T-helper 2 cell treated with Interferon-gamma antibody and Interleukin-4, amounts not matched to agents 100 ng/mL and 5 ng/mL, for 36 hours (primary cell): ENCODE results near the gene PIP5K1C. TPM values are rescaled to one million over a fixed set of nuclear protein-coding genes. Genes with fewer than 3 reads are reported as not detected.

ENCODE experiments used
- intact Hi-C: fragments of 100-400 bp; cut with micrococcal nuclease; formaldehyde crosslinking; loops from one replicate; pipeline ENCODE4 v1.15.1; 2023
- total RNA-seq: library from RNA; stranded (reverse); gene quantifications from 2 replicates; pipeline ENCODE4 v1.2.3, GENCODE V29; 2022

The PIP5K1C gene
- total RNA-seq, 1 donor from 2014 or later: 15.6 TPM

DNA sequence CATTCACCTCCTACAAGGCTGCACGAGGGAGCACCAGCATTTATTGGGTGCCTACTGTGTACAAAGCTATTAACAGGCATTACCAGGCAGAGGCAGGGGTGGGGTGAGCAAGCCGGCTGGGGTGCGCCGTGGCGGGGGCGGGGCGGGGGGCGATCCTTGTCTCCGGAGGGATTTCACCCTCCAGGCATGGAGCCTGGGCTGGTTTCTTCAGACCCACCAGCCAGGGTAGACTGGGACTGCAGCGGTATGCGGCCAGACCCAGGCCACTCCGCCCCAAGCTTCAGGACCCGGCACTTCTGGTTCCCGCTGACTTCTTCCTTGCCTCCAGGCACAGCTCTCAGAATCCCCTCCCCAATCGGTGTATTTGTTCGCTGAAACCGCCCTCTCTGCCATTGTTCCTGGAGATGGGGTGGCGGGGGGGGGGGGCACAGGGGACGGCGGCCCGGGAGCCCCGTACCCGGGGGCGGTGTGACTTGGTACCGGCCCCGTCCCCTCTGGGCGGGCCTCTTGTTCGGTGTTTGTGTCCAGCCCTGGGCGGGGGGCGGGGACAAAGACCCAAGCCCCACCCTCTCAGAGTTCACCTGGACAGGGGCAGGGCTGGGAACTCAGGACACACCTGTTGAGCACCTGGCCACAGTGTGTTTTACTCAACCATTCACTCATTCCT is 22.3 kb upstream of the PIP5K1C start:
- intact Hi-C loops: no loop called here

DNA sequence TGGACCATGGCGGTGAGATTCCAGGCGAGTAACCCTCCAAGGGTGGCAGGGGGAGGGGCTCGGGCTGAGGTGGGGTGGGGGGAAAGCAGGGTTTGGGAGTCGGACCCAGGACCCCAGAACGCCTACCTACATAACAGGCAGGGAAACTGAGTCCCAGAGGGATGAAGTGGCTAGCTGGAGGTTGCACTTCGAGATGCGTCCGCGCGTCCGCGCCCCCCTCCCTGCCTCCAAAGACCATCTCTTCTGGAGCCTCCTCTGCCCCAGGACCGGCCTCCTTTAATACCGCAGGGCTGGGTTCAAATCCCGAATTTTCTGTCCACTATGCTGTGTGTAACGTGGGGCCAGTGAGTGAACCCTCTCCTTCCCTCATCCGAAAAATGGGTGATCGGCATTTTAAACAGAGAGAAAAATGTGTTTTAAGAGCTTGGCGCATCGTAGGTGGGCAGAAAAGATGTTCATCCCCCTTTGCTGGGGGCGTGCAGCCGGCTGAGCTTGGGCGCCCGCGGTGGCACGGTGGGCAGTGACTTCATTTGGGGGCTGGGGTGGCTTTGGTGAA is 21.7 kb upstream of the PIP5K1C start:
- intact Hi-C loops: no loop called here

DNA sequence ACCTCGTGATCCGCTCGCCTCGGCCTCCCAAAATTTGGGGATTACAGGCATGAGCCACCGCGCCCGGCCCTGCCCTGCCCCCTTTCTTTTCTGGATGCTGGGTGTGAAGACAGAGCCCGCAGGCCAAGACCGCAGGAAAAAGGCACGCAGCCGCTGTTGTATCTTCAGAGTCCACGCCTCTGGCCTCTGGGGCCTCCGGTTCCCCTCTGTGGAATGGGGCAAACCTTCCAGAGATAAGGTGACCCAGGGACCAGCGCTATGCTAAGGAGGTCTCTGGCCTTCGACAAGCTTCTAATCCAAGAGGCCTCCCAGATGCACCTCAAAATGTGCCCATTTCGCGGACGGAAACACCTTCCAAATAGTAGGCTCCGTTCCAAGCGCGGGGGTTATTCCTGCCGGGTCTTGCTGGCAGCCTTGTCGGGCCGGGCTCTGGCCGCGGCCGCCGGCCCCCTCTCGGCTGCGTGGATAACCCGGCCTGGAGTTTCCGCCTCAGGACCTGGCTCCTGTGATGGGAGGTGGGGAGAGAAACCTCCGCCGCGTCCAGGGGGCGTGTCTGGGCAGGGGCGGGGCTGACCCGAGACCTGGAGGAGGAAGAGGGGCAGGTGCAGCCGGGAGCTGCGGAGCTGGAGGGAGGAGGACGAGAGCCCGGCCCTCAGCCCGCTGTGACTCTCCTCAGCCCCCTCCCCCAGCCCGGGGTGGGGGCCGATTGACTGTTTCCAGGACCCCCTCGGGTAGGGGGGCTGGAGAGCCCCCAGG is 21.0 kb upstream of the PIP5K1C start:
- intact Hi-C loops: no loop called here

DNA sequence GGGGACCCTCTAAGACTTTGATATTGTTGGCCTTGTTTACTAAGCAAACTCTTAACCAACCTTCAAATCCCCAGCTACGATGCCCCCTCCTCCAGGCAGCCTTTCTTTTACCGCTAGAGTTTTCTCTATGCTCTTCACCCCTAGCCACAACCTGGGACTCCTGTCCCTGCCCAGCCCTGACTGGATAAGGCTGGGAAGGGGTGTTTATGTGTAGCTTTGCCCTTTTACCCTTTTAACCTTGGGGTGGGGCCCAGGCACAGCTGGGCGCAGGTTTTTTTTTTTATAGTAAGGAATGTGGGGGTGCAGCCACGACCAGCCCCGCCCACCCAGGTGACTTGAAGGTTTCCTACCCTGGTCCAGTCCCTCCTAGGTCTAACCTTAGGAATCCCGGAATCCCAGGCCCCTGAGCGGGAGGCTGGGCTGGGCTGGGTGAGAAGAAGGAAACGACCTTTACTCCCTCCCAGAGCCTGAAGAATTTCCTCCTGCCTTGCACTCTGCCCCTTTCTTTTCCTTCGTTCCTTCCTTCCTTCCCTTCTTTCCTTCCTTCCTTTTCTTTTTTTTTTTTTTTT is 20.2 kb upstream of the PIP5K1C start:
- intact Hi-C loops: no loop called here

- intact Hi-C loops: no loop called here
Observed at GRCh38 chr19:3719868-3720267, 19.6 kb upstream of the PIP5K1C start.

DNA sequence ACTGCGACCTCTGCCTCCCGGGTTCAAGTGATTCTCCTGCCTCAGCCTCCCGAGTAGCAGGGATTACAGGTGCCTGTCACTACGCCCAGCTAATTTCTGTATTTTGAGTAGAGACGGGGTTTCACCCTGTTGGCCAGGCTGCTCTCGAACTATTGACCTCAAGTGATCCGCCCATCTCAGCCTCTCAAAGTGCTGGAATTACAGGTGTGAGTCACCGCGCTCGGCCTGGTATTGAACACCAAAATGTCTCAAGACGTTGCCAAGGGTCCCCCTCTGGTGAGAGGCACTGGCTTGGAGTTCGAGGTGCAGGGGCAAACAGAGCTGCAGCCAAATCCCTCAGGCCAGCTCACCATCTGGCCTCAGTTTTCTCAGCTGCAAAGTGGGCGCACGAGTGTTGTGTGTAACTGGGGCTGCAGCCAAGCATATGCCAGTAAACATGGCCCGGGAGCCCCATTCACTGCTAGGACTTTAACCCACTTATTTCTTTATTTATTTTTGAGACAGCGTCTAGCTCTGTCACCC is 15.9 kb upstream of the PIP5K1C start:
- intact Hi-C loops: no loop called here

- intact Hi-C loops: no loop called here
Observed at GRCh38 chr19:3712663-3713611, 12.7 kb upstream of the PIP5K1C start.

DNA sequence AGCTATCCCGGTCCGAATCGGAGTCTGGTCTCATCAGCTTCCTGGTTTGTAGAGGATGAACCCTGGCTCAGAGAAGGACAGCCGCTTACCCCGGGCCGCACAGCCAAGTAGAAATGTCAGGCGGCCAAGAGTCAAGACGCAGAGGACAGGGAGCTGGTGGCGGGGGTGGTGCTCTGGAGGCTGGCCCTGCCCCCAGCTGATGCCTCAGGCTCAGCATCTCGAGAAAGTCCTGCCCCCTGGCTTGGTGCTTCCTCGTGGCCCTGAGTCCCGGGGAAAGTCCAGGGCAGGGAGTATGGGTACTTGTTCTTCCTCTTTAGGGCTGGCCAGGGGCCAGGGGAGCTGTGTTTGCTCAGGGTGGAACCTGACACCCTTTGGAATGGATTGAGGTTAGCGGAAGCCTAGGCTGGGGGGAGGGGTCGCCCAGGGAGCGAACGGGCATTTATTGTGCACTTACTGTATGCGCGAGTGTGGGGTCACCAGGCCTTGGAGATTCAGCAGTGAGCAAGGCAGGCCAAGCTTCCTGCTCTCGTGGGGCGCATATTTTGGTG is 10.1 kb upstream of the PIP5K1C start:
- intact Hi-C loops: no loop called here

DNA sequence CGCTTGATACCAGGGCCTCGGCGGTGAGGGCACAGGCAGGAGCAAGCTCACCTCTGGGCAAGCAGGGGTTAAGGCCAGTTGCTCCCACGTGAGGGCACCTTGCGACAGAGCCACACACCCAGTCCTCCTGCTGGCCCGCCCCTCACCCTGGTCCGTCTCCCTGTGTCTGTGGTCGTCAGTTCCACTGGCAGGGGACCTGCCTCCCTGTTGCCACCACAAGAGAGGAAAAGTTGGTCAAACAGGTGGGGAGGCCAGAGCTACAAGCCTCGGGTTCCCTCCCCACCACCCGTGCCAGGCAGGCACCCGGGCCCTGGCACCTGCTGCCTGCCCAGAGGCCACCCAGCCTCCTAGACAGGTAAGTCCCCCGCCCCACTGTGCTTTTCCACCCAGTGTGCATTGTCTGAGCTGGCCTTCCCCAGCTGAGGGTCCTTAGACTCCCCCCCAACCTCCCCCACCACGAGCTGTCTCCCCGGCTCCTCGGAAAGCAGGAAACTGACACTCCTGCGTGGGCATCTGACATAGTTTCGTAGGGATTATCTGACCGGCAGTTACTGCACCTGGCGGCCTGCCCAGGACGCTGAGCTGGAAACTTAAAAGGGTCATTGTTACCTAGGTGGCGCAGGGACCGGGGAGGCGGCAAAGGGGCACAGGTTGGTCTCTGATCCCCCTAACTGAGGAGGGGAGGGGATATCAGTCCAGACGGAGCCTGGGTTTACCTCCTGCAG is 8.1 kb upstream of the PIP5K1C start, which contains the start of gene TJP3:
Gene TJP3, plus strand, starts transcription at position 178 of the 725 bp plus-strand sequence. CDS start 20,049 bp downstream, outside the sequence.
- intact Hi-C loops: no loop called here

DNA sequence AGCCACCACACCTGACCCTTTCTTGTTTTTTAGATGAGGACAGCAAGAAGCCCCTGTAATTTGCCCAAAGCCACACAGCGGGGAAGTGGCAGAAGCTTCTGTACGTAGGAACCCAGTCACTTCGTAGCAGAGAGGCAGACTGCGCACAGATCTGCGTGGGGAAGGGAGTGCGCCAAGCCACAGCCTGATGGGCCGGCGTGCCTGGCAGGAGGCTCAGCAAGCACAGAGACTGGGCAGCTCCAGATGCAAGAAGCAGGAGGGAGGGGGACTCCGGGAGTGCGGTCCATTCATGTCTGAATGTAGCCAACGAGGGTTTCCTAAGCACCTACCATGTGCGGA is 7.6 kb upstream of the PIP5K1C start:
- intact Hi-C loops: no loop called here

DNA sequence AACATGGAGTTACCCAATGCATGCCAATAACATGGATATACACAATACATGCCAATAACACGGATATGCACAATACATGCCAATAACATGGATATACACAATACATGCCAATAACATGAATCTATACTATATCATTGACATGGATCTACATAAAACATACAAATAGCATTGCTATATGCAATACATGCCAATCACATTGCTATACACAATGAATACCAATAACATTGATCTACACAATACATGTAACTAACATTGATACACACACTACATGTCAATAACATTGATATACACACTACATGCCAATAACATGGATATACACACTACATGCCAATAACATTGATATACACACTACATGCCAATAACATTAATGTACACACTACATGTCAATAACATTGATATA is 932 bp upstream of the PIP5K1C start:
- intact Hi-C loops: loop anchor here (2.0 kb wide), 2 partner anchors 34 to 62 kb away; partner anchors contain the start of gene MRPL54

DNA sequence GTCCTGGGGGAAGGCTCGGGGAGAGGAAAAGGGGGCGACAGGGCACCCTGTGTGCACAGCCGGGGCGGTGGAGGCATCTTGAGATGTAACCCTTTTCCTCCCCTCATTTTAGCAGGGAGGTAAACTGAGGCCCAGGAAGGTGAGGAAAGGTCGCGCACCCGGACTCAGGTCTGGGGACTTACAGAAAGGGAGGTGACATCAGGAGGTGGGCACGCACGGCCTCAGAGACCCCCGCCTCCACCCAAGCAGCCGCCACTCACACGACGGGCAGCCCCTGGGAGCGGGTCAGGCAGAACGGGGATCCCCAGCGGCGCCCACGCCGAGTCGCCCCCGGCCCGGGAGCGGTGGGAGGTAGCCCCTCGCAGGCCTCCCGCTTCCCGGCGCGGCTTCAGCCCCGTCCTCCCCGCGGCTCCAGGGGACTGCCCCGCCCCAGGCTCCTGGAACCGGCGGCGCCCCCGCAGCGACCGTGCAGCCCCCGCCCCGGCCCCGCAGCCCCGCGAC is 477 bp downstream of the PIP5K1C start:
- intact Hi-C loops: loop anchor here (2.0 kb wide), 2 partner anchors 33 to 63 kb away; partner anchors contain the start of gene MRPL54

DNA sequence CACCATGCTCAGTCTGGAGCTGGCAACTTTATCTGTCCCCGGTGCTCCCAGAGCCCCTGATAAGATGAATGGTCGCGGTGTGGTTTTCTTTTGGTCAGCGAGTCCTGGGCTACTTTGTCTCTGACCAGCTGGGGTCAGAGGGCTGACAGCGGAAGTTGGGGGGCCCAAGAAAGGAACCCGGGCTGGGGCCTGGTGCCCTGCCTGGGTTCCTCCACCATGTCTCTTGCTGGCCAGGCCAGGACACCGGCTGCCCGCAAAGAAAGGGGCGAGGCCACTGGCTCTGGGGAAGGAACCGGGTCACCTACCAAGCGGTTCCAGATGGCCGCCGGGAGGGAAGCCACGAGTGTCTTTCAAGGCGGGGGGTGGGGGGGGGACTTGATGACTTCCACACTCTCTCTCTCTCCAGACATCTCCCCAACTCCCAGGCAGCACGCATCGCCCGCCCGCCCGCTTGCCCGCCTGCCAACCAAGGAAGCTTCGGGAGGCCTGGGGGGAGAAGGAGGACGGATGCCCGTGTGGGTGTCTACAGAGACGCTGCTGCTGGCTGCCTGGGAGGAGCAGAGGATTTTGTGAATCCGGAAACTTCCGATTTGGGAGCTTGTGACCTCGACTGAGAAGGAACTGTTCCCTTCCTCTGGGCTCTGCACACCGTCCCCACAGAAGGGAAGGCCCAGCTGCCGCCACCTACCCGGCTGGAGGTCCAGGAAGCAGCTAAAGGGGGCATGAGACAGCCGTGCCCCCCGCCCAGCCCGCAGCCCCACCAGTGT is 1.1 kb downstream of the PIP5K1C start:
- intact Hi-C loops: no loop called here

DNA sequence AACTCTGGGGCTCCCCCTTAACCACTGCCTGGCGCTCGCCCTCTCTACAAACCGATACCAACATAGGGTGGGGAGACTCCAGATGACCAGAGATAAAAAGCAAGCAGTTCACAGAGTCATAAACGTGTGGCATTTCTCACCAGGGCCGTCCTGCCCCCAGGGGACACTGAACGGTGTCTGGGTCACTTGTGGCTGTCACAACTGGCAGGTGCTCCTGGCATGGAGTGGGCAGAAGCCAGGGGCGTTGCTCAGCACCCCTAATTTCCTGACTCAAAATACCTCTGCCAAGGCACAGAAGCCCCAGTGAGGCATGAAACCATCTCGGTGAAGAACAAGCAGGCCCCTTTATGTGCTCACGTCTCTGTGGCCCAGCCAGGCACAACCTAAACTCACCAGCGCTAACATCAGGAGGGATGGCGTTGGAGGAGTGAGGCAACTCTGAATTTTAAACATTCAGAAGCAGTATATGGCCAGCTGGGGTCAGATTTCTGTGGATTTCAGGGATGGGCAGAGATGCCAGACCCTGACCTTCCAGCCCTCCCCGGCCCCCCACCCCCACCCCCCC is 1.8 kb downstream of the PIP5K1C start:
- intact Hi-C loops: no loop called here

- intact Hi-C loops: no loop called here
Observed at GRCh38 chr19:3697671-3698385, 2.4 kb downstream of the PIP5K1C start.

DNA sequence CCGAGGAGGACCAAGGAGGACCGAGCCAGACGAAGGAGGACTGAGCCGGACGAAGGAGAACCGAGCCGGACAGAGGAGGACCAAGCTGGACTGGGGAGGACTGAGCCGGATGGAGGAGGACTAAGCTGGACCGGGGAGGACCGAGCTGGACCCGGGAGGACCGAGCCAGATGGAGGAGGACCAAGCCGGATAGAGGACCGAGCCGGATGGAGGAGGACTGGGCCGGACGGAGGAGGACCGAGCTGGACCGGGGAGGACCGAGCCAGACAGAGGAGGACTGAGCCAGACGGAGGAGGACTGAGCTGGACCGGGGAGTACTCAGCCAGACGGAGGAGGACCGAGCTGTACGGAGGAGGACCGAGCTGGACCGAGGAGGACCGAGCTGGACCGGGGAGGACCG is 3.2 kb downstream of the PIP5K1C start:
- intact Hi-C loops: no loop called here

DNA sequence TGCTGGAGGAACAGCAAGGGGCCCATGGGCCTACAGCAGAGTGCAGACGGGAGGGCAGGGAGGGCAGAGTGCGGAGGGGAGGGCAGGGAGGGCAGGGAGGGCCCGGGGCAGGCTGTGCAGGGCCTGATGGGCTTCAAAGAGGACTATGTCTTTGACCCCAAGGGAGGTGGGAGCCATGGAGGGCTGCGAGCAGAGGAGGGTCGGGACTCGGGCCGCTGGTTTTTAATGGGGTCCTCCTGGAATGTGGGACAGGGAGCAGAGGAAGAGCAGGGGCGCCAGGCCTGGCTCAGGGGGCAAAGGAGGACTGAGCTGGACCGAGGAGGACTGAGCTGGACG is 3.6 kb downstream of the PIP5K1C start:
- intact Hi-C loops: no loop called here
